Cardiac muscle cell (in vitro differentiated cells and primary cell): Measurements from ENCODE around the gene DDX23. TPM values are rescaled to one million over a fixed set of nuclear protein-coding genes. Genes with fewer than 3 reads are reported as not detected.

Experiments used
- DNase-seq, 2 donors: peaks; one replicate each; pipeline versions ENCODE4 v3.0.0 to v3.0.0-alpha.2; 2010 to 2017; ENCODE audit warnings: low read depth in 1 of 2, low spot score in 1 of 2
- H3K27ac ChIP-seq: fragments of 200-600 bp; sonication (generic); 2 replicates; pipeline ENCODE4 v1.5.1; 2016
- H3K27me3 ChIP-seq: fragments of 200-600 bp; sonication (generic); 2 replicates; pipeline ENCODE4 v1.6.0; 2016; ENCODE audit warnings: control low read depth
- H3K36me3 ChIP-seq: fragments of 200-600 bp; sonication (generic); 2 replicates; pipeline ENCODE4 v1.5.1; 2016; ENCODE audit warnings: control low read depth
- H3K4me1 ChIP-seq: fragments of 200-600 bp; sonication (generic); 2 replicates; pipeline ENCODE4 v1.8.1; 2017; ENCODE audit warnings: low read depth, mild to moderate bottlenecking, mixed run types
- H3K4me3 ChIP-seq: fragments of 200-600 bp; sonication (generic); 2 replicates; pipeline ENCODE4 v1.5.1; 2016; ENCODE audit warnings: mild to moderate bottlenecking
- H3K9me3 ChIP-seq: fragments of 200-600 bp; sonication (generic); 2 replicates; pipeline ENCODE4 v1.5.1; 2017; ENCODE audit warnings: low read depth, mild to moderate bottlenecking, control low read depth
- CTCF ChIP-seq: IDR thresholded peaks from 2 replicates; pipeline ENCODE4 v1.5.1; 2012; ENCODE audit warnings: low read depth, mild to moderate bottlenecking, low read length
- polyA plus RNA-seq: library from polyadenylated mRNA; unstranded; fragments of >200 nt; fragmentation: Nextera tagmentation; extraction: Ambion mirVana; gene quantifications from 2 replicates; pipeline ENCODE4 v1.2.1, GENCODE V29; 2016
- total RNA-seq: library from RNA; depleted of rRNA; stranded (reverse); fragments of >200 nt; gene quantifications from 2 replicates; pipeline ENCODE4 v1.2.3, GENCODE V29; 2016

DDX23 gene
- total and polyA plus RNA-seq, 2 experiments from 2014 or later: 49.0 to 89.5 TPM

DNA sequence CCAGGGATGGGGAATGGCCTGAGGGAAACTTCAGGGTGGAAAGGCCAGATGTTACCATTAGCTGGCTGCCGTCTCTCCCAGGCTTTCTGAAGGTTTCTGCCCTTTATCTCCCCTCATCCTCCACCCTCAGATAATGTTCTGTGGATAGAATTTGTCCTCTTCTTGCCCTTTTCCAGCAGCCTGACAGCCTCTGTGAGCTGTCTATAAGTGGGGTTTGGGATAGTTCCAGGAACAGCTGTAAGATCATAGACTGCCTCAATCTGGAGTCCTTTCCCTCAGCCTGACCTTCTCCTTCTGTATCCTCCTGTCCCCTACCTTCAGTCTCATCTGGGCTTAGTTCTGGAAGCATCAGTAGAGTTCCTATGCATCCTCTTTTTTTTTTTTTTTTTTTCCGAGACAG is 16.5 kb upstream of the DDX23 start:
- Histone ChIP-seq H3K27ac (peak overlapping the region; percentile 60), H3K27me3 (peaks cover 4% of the 10 kb centered on the region), H3K4me3 (no peak overlapping the region), H3K4me1 (no peaks in the 10 kb centered on the region), H3K36me3 (no peaks in the 10 kb centered on the region), H3K9me3 (no peaks in the 10 kb centered on the region)
- peak in 1 of 2 donors; percentile 60 for DNase-seq
- no peak for TF ChIP-seq CTCF

GRCh38 chr12:48866052-48866711 is 14.2 kb upstream of the DDX23 start:
- H3K27me3 ChIP-seq: peaks cover 4% of the 10 kb centered on the region
- peak; percentile 1 for TF ChIP-seq CTCF
- no peaks in the 10 kb centered on the region for H3K4me1 ChIP-seq
- H3K9me3 ChIP-seq: no peaks in the 10 kb centered on the region
- no peak for DNase-seq
- no peaks in the 10 kb centered on the region for H3K36me3 ChIP-seq
- H3K4me3 ChIP-seq: peak overlapping the region; percentile 49
- H3K27ac ChIP-seq: no peak overlapping the region

GRCh38 chr12:48865281-48866051 is 13.5 kb upstream of the DDX23 start, which contains the start of gene RND1:
RND1 (minus strand) TSS chr12:48865870; CDS start chr12:48865767, 103 bp downstream.
- Histone ChIP-seq H3K36me3 (no peaks in the 10 kb centered on the region), H3K9me3 (no peaks in the 10 kb centered on the region)

DNA sequence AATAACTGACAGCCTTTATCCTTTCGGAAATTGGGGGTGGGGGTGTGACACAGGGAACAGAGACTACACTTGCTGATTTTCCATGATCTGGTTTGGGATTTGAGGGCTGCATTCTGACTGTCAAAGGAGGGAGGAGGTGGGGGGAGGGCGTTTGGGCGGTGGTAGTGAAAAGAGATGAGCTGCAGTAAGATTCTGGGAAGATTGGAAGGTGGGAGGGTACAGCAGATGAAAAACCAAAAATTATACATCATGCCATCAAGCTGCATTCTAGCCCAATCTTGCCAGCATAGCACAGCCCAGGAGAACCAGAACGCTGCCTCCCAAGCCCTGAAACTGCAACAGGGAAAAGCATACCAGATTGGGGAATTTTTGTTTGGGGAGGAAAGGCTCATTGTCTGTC is 11.3 kb upstream of the DDX23 start:
- no peaks in the 10 kb centered on the region for H3K9me3 ChIP-seq
- no peaks in the 10 kb centered on the region for H3K36me3 ChIP-seq
- DNase-seq: no peak
- H3K4me3 ChIP-seq: no peak overlapping the region
- H3K27ac ChIP-seq: no peak overlapping the region
- peaks cover 4% of the 10 kb centered on the region for H3K27me3 ChIP-seq
- H3K4me1 ChIP-seq: no peaks in the 10 kb centered on the region
- TF ChIP-seq CTCF: no peak

More at GRCh38 chr12:48865281-48866051, 13.5 kb upstream of the DDX23 start, which contains the start of gene RND1:
- H3K4me1 ChIP-seq: no peaks in the 10 kb centered on the region
- peaks cover 4% of the 10 kb centered on the region for H3K27me3 ChIP-seq
- no peak within 1 kb of the TSS for H3K27ac ChIP-seq
- peak; percentile 92 to 93 for DNase-seq
- peak within 1 kb of the TSS; percentile 49 for H3K4me3 ChIP-seq
- peak; percentile 27 for TF ChIP-seq CTCF

DNA sequence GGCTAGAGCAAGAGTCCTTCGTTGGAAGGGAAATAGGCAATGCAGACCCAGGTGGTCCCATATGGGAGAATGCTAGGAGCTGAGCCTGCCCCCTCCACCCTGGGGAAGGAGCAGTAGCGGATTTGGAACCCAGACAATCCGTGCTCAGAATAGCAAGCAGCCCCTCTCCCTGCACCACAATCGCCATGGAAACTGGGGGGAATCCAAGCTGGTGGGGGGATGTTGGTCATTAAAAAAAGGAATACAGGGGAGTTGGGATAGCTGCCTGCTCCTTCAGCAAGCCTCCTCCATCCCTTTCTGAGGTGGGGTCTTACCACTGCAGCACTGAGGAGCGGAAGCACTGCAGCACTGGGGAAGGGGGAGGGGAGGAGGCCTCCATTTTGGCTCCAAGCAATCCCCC is 10.8 kb upstream of the DDX23 start:
- Histone ChIP-seq H3K27me3 (peaks cover 4% of the 10 kb centered on the region), H3K27ac (no peak overlapping the region), H3K9me3 (no peaks in the 10 kb centered on the region), H3K36me3 (no peaks in the 10 kb centered on the region), H3K4me3 (no peak overlapping the region), H3K4me1 (no peaks in the 10 kb centered on the region)
- DNase-seq: no peak
- TF ChIP-seq CTCF: no peak
